Right atrium auricular region (tissue), 2 donors: ENCODE results near the gene SESTD1. TPM values are rescaled to one million over a fixed set of nuclear protein-coding genes. Genes with fewer than 3 reads are reported as not detected.

Experiments
- DNase-seq: peaks from one replicate; pipeline ENCODE4 v3.0.0-alpha.2; 2019; ENCODE audit warnings: low spot score
- H3K27ac ChIP-seq, 2 donors: fragments of 200-600 bp; sonication (generic); 1 replicate in 1 of 2; 2 replicates in 1 of 2; pipeline ENCODE4 v1.5.1; 2016 to 2019
- H3K27me3 ChIP-seq, 2 donors: fragments of 200-600 bp; sonication (generic); one replicate each; pipeline versions ENCODE4 v1.5.1 to v1.6.0; 2017 to 2019
- H3K36me3 ChIP-seq: fragments of 200-600 bp; sonication (generic); one replicate; pipeline ENCODE4 v1.5.1; 2016
- H3K4me1 ChIP-seq, 2 donors: fragments of 200-600 bp; sonication (generic); one replicate each; pipeline versions ENCODE4 v1.5.1 to v1.6.0; 2017 to 2019
- H3K4me3 ChIP-seq, 2 donors: fragments of 200-600 bp; sonication (generic); 1 replicate in 1 of 2; 2 replicates in 1 of 2; pipeline ENCODE4 v1.5.1; 2017 to 2019; ENCODE audit warnings: mild to moderate bottlenecking in 1 of 2, moderate library complexity in 1 of 2
- H3K9me3 ChIP-seq, 2 donors: fragments of 200-600 bp; sonication (generic); one replicate each; pipeline ENCODE4 v1.5.1; 2019
- CTCF ChIP-seq, 2 donors: fragments of 200-600 bp; sonication (generic); IDR thresholded peaks; one replicate each; pipeline ENCODE4 v1.5.1; 2019; ENCODE audit warnings: antibody characterized with exemption in 2 of 2
- total RNA-seq, 2 donors: library from RNA; depleted of rRNA; stranded (reverse); fragments of >200 nt; gene quantifications; one replicate each; pipeline ENCODE4 v1.1.0, GENCODE V29; 2016

Gene SESTD1
- total RNA-seq, 2 donors from 2014 or later = 16.5 to 19.7 TPM

GRCh38 chr2:179285060-179285459 lies 20.4 kb upstream of the SESTD1 start:
- Histone ChIP-seq H3K27ac (no peak overlapping the region), H3K27me3 (no peaks in the 10 kb centered on the region), H3K4me1 (no peaks in the 10 kb centered on the region), H3K9me3 (no peaks in the 10 kb centered on the region), H3K36me3 (no peaks in the 10 kb centered on the region), H3K4me3 (no peak overlapping the region)
- no peak for TF ChIP-seq CTCF (IDR thresholded peaks at IDR 0.05)
- no peak for DNase-seq

GRCh38 chr2:179277429-179278196 lies 13.0 kb upstream of the SESTD1 start:
- H3K27me3 ChIP-seq = no peaks in the 10 kb centered on the region
- DNase-seq = no peak
- no peaks in the 10 kb centered on the region for H3K36me3 ChIP-seq
- no peaks in the 10 kb centered on the region for H3K9me3 ChIP-seq
- TF ChIP-seq CTCF (IDR thresholded peaks at IDR 0.05) = no peak
- H3K4me1 ChIP-seq = peaks cover 0 to 8% of the 10 kb centered on the region in 2 donors
- no peak overlapping the region for H3K27ac ChIP-seq
- H3K4me3 ChIP-seq = no peak overlapping the region

GRCh38 chr2:179275253-179276012 lies 10.8 kb upstream of the SESTD1 start:
- Histone ChIP-seq H3K9me3 (no peaks in the 10 kb centered on the region), H3K27me3 (no peaks in the 10 kb centered on the region), H3K4me3 (no peak overlapping the region), H3K4me1 (peaks cover 0 to 8% of the 10 kb centered on the region in 2 donors), H3K27ac (peak overlapping the region; percentile 12 to 66), H3K36me3 (no peaks in the 10 kb centered on the region)
- DNase-seq = no peak
- no peak for TF ChIP-seq CTCF (IDR thresholded peaks at IDR 0.05)

- no peak for DNase-seq
- H3K9me3 ChIP-seq = no peaks in the 10 kb centered on the region
- no peak for TF ChIP-seq CTCF (IDR thresholded peaks at IDR 0.05)
- H3K27me3 ChIP-seq = no peaks in the 10 kb centered on the region
- H3K4me1 ChIP-seq = peaks cover 0 to 8% of the 10 kb centered on the region in 2 donors
- H3K4me3 ChIP-seq = no peak overlapping the region
- H3K36me3 ChIP-seq = no peaks in the 10 kb centered on the region
- H3K27ac ChIP-seq = peak overlapping the region; percentile 12 to 66
Observed at GRCh38 chr2:179274749-179275148, 10.1 kb upstream of the SESTD1 start.

- Histone ChIP-seq H3K9me3 (no peaks in the 10 kb centered on the region), H3K27me3 (no peaks in the 10 kb centered on the region), H3K36me3 (no peaks in the 10 kb centered on the region), H3K4me1 (peaks cover 0 to 8% of the 10 kb centered on the region in 2 donors), H3K27ac (peak overlapping the region; percentile 66), H3K4me3 (no peak overlapping the region)
- no peak for DNase-seq
- no peak for TF ChIP-seq CTCF (IDR thresholded peaks at IDR 0.05)
Observed at GRCh38 chr2:179273461-179273962, 8.9 kb upstream of the SESTD1 start.
